Parathyroid adenoma (tissue), 2 donors: ENCODE results near the gene DNAJC13.

Source experiments
- H2AFZ ChIP-seq: fragments of 300-600 bp; sonication (generic); one replicate; pipeline ENCODE4 v1.7.0; 2017; ENCODE audit warnings: antibody characterized with exemption, mild to moderate bottlenecking
- H3K27ac ChIP-seq: fragments of 300-600 bp; sonication (generic); one replicate; pipeline ENCODE4 v1.7.0; 2017
- H3K27me3 ChIP-seq: fragments of 300-600 bp; sonication (generic); one replicate; pipeline ENCODE4 v1.7.0; 2017; ENCODE audit warnings: low read length; ENCODE audit not compliant: control insufficient read depth, insufficient read depth
- H3K36me3 ChIP-seq: fragments of 300-600 bp; sonication (generic); one replicate; pipeline ENCODE4 v1.7.0; 2017; ENCODE audit warnings: low read length; ENCODE audit not compliant: control insufficient read depth, insufficient read depth
- H3K4me1 ChIP-seq: fragments of 300-600 bp; sonication (generic); one replicate; pipeline ENCODE4 v1.7.0; 2017; ENCODE audit warnings: control low read depth
- H3K4me2 ChIP-seq: fragments of 300-600 bp; sonication (generic); one replicate; pipeline ENCODE4 v1.7.0; 2017; ENCODE audit warnings: low read length
- H3K4me3 ChIP-seq: fragments of 300-600 bp; sonication (generic); one replicate; pipeline ENCODE4 v1.7.0; 2017; ENCODE audit warnings: low read depth, low read length
- H3K79me2 ChIP-seq: fragments of 300-600 bp; sonication (generic); one replicate; pipeline ENCODE4 v1.7.0; 2017; ENCODE audit warnings: control low read depth
- H3K9ac ChIP-seq: fragments of 300-600 bp; sonication (generic); one replicate; pipeline ENCODE4 v1.7.0; 2017; ENCODE audit warnings: mild to moderate bottlenecking
- H3K9me3 ChIP-seq: fragments of 300-600 bp; sonication (generic); one replicate; pipeline ENCODE4 v1.7.0; 2017; ENCODE audit warnings: low read length; ENCODE audit not compliant: control insufficient read depth
- TF ChIP-seq, protein P1 (sequence below): fragments of 300-600 bp; sonication (generic); IDR thresholded peaks from one replicate; pipeline ENCODE4 v1.7.0; 2017; ENCODE audit warnings: antibody characterized with exemption, mild to moderate bottlenecking
- donor health status: primary hyperparathyroidism.

DNAJC13 gene

GRCh38 chr3:132509096-132509495, 91.8 kb downstream of the DNAJC13 start:
- Histone ChIP-seq H3K27ac (no peak overlapping the region), H2AFZ (no peak overlapping the region), H3K4me2 (no peak overlapping the region), H3K9ac (no peak overlapping the region), H3K79me2 (no peaks in the 10 kb centered on the region), H3K27me3 (no peaks in the 10 kb centered on the region), H3K4me3 (no peak overlapping the region), H3K9me3 (no peaks in the 10 kb centered on the region), H3K36me3 (no peaks in the 10 kb centered on the region), H3K4me1 (no peaks in the 10 kb centered on the region)
- TF ChIP-seq, protein P1, sequence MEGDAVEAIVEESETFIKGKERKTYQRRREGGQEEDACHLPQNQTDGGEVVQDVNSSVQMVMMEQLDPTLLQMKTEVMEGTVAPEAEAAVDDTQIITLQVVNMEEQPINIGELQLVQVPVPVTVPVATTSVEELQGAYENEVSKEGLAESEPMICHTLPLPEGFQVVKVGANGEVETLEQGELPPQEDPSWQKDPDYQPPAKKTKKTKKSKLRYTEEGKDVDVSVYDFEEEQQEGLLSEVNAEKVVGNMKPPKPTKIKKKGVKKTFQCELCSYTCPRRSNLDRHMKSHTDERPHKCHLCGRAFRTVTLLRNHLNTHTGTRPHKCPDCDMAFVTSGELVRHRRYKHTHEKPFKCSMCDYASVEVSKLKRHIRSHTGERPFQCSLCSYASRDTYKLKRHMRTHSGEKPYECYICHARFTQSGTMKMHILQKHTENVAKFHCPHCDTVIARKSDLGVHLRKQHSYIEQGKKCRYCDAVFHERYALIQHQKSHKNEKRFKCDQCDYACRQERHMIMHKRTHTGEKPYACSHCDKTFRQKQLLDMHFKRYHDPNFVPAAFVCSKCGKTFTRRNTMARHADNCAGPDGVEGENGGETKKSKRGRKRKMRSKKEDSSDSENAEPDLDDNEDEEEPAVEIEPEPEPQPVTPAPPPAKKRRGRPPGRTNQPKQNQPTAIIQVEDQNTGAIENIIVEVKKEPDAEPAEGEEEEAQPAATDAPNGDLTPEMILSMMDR: no peak

- TF ChIP-seq, protein P1: no peak
- H3K4me1 ChIP-seq: no peaks in the 10 kb centered on the region
- H3K79me2 ChIP-seq: no peaks in the 10 kb centered on the region
- no peak overlapping the region for H3K4me3 ChIP-seq
- no peaks in the 10 kb centered on the region for H3K9me3 ChIP-seq
- no peak overlapping the region for H3K9ac ChIP-seq
- H3K36me3 ChIP-seq: no peaks in the 10 kb centered on the region
- no peaks in the 10 kb centered on the region for H3K27me3 ChIP-seq
- no peak overlapping the region for H3K4me2 ChIP-seq
- no peak overlapping the region for H2AFZ ChIP-seq
- H3K27ac ChIP-seq: no peak overlapping the region
These were observed 92.2 kb downstream of the DNAJC13 start for GRCh38 chr3:132509506-132509905.

DNA sequence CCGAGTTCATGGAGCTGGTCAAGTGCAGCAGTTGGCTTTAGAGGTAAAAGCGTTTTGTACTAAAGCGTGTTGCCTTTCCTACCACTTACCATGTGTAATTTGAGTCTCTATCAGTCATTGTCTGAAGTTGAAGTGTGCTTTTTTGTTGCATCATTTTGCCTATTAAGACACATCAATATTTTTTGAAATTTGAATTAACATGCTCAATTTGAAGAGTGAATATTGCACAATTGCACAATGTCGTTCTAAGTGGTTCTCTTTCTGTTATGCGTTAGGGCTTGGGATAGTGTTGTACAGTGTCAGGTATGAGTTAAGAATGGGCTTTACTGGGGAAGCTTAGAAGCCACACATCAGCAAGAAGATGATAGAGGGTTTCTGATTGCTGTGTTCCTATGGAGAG, 95.8 kb downstream of the DNAJC13 start:
- no peaks in the 10 kb centered on the region for H3K9me3 ChIP-seq
- H3K27ac ChIP-seq: no peak overlapping the region
- no peaks in the 10 kb centered on the region for H3K79me2 ChIP-seq
- no peak overlapping the region for H3K4me3 ChIP-seq
- H3K4me1 ChIP-seq: no peaks in the 10 kb centered on the region
- TF ChIP-seq, protein P1: no peak
- H3K9ac ChIP-seq: no peak overlapping the region
- H3K27me3 ChIP-seq: no peaks in the 10 kb centered on the region
- no peaks in the 10 kb centered on the region for H3K36me3 ChIP-seq
- H3K4me2 ChIP-seq: no peak overlapping the region
- no peak overlapping the region for H2AFZ ChIP-seq

GRCh38 chr3:132517311-132517710, 100.0 kb downstream of the DNAJC13 start:
- Histone ChIP-seq H3K9me3 (no peaks in the 10 kb centered on the region), H3K79me2 (no peaks in the 10 kb centered on the region), H3K4me1 (no peaks in the 10 kb centered on the region), H2AFZ (no peak overlapping the region), H3K4me3 (no peak overlapping the region), H3K36me3 (no peaks in the 10 kb centered on the region), H3K27ac (no peak overlapping the region), H3K9ac (no peak overlapping the region), H3K27me3 (no peaks in the 10 kb centered on the region), H3K4me2 (no peak overlapping the region)
- TF ChIP-seq, protein P1: no peak

GRCh38 chr3:132519914-132520313, 102.6 kb downstream of the DNAJC13 start:
- Histone ChIP-seq H3K36me3 (no peaks in the 10 kb centered on the region), H3K9ac (no peak overlapping the region), H3K27me3 (no peaks in the 10 kb centered on the region), H3K79me2 (no peaks in the 10 kb centered on the region), H3K4me2 (no peak overlapping the region), H3K4me1 (no peaks in the 10 kb centered on the region), H2AFZ (no peak overlapping the region), H3K27ac (no peak overlapping the region), H3K4me3 (no peak overlapping the region), H3K9me3 (no peaks in the 10 kb centered on the region)
- TF ChIP-seq, protein P1: no peak
